Measurements from ENCODE around the gene JMJD4. TPM values are rescaled to one million over a fixed set of nuclear protein-coding genes. Genes with fewer than 3 reads are reported as not detected.

The JMJD4 gene
- total and polyA plus RNA-seq, 2 of the 4 experiments (the other 2 are of a cell fraction) = 24.6 to 28.5 TPM

DNA sequence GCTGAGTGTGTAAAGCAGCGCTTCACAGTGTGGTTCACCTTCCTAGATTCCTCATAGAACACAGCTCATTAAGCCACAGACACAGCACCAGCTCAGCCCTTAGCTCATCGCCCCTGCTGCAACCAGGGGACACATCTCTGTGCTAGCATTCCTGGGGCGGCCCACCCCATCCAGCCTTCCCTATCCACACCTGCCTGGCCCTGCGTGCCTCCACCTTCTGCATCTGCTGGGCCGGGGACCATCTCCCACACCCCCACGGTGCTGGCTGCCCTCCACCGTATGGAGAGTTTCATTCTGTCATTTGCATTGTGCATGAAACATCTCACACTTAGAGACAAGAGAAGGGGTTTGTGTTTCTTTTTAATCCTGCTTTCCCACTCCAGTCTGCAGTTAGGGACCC, 44.6 kb upstream of the JMJD4 start (continued):
- TF ChIP-seq MAZ (IDR thresholded peaks at IDR 0.05; ENCODE audit: borderline replicate concordance, low read depth, low read length) (no peak), CEBPB (IDR thresholded peaks at IDR 0.05; ENCODE audit: low read depth, low read length) (no peak), RFX5 (IDR thresholded peaks at IDR 0.05; ENCODE audit: low read depth, low read length) (no peak), BHLHE40 (IDR thresholded peaks at IDR 0.05; ENCODE audit: low read depth, low read length) (no peak)

DNA sequence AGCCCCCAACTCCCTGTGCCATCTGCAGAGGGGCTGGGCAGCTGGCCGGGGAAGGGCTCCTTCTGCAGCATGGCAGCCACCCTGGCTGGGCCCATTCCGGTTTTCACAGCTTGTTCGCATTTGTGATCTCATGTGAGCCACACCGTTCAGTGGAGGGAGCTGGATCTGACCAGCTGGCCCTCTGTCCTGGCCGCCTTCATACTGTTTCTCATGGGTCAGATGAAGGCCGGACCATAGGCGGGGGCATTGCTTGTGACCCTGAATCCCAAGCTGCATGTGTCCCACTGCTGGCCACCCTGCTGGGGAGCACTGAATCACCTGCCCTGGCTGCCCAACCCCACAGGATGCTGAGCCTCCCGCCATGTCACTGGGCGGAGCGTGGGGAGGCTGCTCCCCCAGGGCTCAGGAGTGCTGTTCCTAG, 43.9 kb upstream of the JMJD4 start:
- Histone ChIP-seq H3K4me2 (ENCODE audit: low read depth, low read length) (no peak overlapping the region), H3K4me3 (ENCODE audit: insufficient read depth, low read depth, low read length) (no peak overlapping the region), H3K18ac (ENCODE audit: low read depth, low read length) (no peak overlapping the region), H3K27me3 (ENCODE audit: control insufficient read depth, insufficient read depth, low read length) (no peaks in the 10 kb centered on the region), H2AK5ac (ENCODE audit: low read depth, low read length) (no peak overlapping the region), H2BK120ac (ENCODE audit: low read depth, low read length) (no peak overlapping the region), H3K9me3 (ENCODE audit: control insufficient read depth, insufficient read depth, low read length) (no peaks in the 10 kb centered on the region), H2BK20ac (ENCODE audit: low read depth, low read length) (no peak overlapping the region), H3K79me1 (ENCODE audit: low read depth in 1 of 2, low read length in 2 of 2) (peaks cover 0 to 10% of the 10 kb centered on the region in 2 experiments; a peak in 1 of 4 replicates), H4K8ac (ENCODE audit: low read depth in 2 of 2, low read length in 2 of 2) (no peak overlapping the region), H3K4ac (ENCODE audit: low read depth, low read length) (no peak overlapping the region), H2AFZ (replicated peaks; ENCODE audit: low read length, poor library complexity) (no peak overlapping the region), H4K5ac (ENCODE audit: low read depth, low read length) (no peak overlapping the region), H4K20me1 (ENCODE audit: insufficient read depth, low read length) (peaks cover 9% of the 10 kb centered on the region; the same call in 1 of the 2 replicates), H3K9me1 (ENCODE audit: insufficient read depth, low read length) (peaks cover 21% of the 10 kb centered on the region), H3K36me3 (ENCODE audit: control insufficient read depth, insufficient read depth, low read length) (peaks cover 15% of the 10 kb centered on the region), H3K27ac (ENCODE audit: insufficient read depth, low read length) (no peak overlapping the region), H2AK9ac (replicated peaks; ENCODE audit: low read depth, low read length, poor library complexity) (no peak overlapping the region), H4K91ac (ENCODE audit: insufficient read depth, low read depth, low read length) (no peak overlapping the region), H2BK5ac (ENCODE audit: low read depth, low read length, poor library complexity, severe bottlenecking) (no peak overlapping the region), H3K23ac (ENCODE audit: low read depth, low read length) (no peak overlapping the region), H3K9ac (ENCODE audit: low read depth, low read length) (no peak overlapping the region), H3K56ac (ENCODE audit: extremely low read depth, insufficient read depth, low read length) (no peak overlapping the region), H3K14ac (replicated peaks; ENCODE audit: low read depth, low read length) (no peak overlapping the region), H3K4me1 (ENCODE audit: control insufficient read depth, insufficient read depth, low read length) (peaks cover 16% of the 10 kb centered on the region), H2BK15ac (ENCODE audit: low read depth, low read length) (no peak overlapping the region)
- TF ChIP-seq MAFK (IDR thresholded peaks at IDR 0.05; ENCODE audit: low read depth, low read length) (no peak), RAD21 (IDR thresholded peaks at IDR 0.05; ENCODE audit: low read length) (no peak)
- TF ChIP-seq, protein P1, sequence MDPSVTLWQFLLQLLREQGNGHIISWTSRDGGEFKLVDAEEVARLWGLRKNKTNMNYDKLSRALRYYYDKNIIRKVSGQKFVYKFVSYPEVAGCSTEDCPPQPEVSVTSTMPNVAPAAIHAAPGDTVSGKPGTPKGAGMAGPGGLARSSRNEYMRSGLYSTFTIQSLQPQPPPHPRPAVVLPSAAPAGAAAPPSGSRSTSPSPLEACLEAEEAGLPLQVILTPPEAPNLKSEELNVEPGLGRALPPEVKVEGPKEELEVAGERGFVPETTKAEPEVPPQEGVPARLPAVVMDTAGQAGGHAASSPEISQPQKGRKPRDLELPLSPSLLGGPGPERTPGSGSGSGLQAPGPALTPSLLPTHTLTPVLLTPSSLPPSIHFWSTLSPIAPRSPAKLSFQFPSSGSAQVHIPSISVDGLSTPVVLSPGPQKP (IDR thresholded peaks at IDR 0.05; ENCODE audit: borderline replicate concordance, low read depth, low read length) = no peak
- ATAC-seq (ENCODE audit: low read depth) = no peak
- intact Hi-C loops (cut with micrococcal nuclease) = no loop called here
- 84% methylated on average over 3 of the region's 10 CpGs; no CpG with 5 or more reads in 1 of the 2 experiments for WGBS, 2 experiments (ENCODE audit: extremely low coverage in 2 of 2, insufficient read length in 1 of 2)
- no peak for DNase-seq
- dilution Hi-C loops (cut with HindIII; ENCODE audit: low sequenced_read_pairs, unreplicated experiment) = no loop called here
- in situ Hi-C loops (cut with MboI; ENCODE audit: low sequenced_read_pairs) = no loop called here
- no TSS peak for BruUV-seq (replicated peaks)
- ChIA-PET CTCF (interaction anchor here (0.6 kb wide), 1 partner anchor 1278 kb away, joined by 4 read pairs; no protein-coding TSS in a partner anchor), POLR2A (ENCODE audit: unreplicated experiment) (no interaction called here)
